Activated CD4-positive, alpha-beta T cell treated with anti-CD3 and anti-CD28 coated beads for 1 hour (primary cell): Measurements from ENCODE around the gene BORCS6.
A peak's percentile ranks its signal among the peaks of the same experiment; 100 is the strongest.
"Not testable (repeated sequence)": the region's sequence is repeated elsewhere in the genome, so short reads cannot be mapped to it uniquely, and the experiment has no call there.

Experiments
- DNase-seq: peaks from one replicate; pipeline ENCODE4 v3.0.0-alpha.2; 2020

Gene BORCS6

DNA sequence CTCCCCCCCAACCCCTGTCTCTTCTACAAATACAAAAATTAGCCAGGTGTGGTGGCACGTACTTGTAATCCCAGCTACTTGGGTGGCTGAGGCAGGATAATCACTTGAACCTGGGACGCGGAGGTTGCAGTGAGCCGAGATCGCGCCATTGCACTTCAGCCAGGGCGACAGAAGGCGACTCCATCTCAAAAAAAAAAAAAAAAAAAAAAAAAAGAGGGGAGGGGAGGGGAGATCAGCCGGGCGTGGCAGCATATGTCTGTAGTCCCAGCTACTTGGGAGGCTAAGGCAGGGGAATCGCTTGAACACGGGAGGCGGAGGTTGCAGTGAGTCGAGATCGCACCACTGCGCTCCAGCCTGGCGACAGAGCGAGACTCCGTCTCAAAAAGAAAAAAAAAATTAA is 19.8 kb downstream of the BORCS6 start:
- not testable (repeated sequence) for DNase-seq

DNA sequence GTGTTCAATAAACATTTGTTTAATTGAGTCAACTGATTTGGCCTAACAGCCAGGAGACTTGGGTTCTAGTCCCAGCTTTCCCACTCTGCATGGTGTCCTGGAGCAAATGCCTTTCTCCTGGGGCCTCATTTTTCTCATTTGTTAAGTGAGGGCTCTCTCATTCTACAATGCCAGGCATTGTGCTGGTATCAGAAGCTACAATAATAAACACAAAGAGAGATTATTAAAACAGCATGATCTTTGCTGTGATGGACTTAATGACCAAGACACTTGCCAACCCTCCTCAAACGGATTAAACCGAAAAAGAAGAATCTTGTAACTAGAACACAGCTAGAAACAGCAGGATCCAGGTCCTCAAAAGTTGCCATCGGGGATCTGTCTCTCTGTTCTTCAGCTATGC is 22.5 kb downstream of the BORCS6 start:
- no peak for DNase-seq

DNA sequence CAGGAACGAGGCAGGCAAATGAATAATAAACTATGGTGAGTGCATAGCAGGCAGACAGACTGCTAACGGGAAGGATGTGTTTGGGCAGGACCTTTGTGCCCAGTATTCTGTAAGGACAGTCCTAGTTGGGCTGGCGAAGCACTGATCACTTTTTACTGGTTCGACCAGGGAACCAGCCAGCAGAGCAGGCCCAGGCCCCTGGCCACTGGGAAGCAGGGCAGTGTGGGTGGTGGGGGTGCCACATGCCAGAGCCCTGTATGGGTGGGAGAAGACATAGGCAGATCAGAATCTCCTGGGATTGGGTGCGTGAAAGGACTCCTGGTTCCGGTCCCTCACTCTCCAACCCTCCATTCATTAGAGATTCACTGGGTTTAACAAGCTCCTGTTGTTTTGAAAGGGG is 23.2 kb downstream of the BORCS6 start:
- no peak for DNase-seq

DNA sequence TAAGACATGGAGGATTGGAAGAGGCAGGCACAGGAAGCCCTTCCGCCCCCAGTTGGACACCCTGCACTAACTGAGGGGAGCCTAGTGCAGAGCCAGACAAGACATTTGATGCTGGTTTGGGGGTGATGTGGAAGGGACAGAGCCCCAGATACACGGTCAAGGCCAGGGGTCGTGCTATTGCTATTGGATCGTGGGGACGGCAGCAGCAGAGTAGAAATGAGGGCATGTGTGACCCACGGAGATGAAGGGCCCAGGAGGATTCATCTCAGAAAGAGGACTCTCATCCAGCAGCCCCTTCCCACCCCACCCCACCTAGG is 25.2 kb downstream of the BORCS6 start:
- DNase-seq = no peak

DNA sequence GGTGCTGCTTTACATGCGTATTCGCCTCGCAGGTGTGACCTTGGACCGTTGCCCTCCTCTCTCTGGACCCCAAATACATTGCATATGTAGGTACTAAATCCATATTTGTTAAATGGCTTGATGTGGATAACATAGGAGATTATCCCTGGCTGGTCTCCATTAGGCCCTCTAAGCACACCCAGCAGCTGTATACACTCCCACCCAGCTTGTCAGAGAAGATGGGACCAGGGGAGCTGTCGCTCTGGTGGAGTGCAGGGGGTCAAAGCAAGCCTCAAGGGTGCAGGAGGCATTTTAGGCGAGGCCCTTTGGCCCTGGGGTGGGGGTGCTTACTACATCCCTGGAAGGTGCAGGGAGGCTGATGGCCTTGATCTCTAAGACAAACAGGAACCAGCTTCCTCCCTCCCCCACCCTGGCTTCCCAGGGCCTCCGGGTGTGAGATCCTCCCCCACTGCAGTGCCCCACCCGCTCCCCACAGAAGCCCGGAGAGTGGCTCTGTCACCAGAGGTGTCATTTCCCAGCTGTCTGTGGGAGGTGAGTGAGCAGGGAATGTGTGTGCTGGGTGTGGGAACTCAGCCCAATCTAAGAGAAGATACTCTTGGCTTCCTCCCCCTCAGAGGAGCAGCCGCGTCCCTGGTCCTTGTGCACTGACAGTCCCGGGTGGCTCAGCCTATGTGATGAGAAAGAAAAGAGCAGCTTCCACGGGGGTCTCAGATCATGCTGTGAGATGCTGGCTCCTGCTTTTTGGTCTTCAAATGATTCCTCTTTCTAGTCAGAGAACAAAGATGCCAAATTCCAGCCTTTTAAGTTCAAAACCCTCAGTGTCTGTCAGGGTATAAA is 25.8 kb downstream of the BORCS6 start:
- DNase-seq = no peak

DNA sequence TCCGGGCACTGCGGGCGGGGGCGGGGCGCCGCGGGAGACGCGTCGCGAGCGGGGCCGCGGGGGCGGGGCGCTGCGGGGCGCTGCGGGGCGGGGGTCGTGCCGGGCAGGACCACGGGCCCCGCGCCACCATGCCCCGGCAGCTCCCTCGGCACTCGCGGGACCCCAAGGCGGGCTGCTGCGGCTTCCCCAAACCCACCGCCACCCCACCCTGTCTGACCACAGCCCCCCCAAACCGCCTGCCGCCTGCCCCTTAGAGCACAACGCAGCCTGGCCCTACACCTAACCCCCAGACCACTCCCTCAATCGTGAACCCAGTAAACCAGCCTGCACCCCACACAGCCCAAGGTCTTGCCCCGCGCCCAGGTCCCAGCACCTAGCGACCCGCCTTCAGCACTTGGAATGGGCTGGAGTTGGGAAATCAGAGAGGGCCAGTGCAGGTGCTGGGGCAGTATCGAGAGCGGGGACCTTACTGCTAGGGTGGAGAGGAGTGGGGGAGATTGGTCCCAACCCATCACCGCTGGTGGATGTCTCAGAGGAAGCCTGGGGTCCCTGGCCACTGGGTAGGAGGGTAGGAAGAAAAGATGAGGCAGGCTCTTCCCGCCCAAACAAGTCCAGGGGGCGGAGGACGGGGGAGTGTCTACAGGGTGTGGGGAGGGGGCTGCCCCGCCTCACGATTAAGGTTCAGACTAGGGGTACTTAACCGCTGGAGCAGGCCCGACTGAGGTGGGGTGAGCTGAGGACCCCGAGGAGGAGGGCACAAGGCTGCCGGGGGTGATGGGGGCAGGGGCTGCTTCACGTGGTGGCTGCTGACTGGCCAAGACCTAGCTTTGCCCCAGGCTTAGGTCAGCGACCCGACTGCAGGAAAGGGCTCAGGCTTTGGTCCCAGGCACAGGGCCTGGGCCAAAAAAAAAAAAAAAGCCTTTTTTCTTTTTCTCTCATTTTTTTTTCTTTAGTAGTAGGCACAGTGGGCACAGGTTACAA is 26.7 kb downstream of the BORCS6 start:
- DNase-seq = no peak

DNA sequence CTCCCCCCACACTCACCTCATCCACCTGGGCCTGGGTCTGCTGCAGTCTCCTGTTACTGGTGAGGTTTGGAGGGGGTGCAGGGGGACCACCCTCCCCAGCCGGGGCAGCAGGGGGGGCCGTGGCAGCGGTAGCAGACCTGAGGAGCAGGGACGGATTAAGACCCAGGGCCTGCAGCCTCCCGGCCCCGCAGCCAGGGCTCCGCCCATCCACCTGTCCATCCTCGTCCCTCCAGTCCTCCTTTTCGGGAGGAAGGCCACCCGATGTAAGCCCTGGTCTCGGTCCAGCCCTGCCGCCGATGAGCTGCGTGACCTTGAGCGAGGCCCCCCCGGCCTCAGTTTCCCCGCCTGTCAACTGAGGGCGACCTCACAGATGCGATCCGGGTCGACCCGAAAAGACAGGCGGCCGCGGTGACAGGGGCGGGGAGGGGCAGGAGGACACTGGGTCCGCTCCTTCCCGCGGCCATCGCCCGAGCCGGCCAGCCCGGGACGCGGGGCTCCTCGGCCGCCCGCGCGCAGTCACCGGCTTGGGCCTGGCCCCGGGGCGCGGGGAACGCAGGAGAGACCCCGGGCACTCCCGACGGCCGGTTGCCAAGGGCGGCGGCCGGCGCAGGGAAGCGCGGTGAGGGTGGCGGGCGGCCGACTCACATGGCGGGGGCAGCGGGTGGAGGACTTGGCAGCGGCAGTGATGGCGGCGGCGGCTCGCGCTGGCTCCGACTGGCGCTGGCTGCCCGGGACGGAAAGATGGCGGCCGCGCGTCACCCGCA is 27.6 kb downstream of the BORCS6 start, which contains the start of gene VAMP2:
Gene VAMP2, minus strand, starts transcription at position 716 of the 764 bp plus-strand sequence. Its CDS starts 69 bp downstream, at position 647.
- DNase-seq = peak; percentile 79

DNA sequence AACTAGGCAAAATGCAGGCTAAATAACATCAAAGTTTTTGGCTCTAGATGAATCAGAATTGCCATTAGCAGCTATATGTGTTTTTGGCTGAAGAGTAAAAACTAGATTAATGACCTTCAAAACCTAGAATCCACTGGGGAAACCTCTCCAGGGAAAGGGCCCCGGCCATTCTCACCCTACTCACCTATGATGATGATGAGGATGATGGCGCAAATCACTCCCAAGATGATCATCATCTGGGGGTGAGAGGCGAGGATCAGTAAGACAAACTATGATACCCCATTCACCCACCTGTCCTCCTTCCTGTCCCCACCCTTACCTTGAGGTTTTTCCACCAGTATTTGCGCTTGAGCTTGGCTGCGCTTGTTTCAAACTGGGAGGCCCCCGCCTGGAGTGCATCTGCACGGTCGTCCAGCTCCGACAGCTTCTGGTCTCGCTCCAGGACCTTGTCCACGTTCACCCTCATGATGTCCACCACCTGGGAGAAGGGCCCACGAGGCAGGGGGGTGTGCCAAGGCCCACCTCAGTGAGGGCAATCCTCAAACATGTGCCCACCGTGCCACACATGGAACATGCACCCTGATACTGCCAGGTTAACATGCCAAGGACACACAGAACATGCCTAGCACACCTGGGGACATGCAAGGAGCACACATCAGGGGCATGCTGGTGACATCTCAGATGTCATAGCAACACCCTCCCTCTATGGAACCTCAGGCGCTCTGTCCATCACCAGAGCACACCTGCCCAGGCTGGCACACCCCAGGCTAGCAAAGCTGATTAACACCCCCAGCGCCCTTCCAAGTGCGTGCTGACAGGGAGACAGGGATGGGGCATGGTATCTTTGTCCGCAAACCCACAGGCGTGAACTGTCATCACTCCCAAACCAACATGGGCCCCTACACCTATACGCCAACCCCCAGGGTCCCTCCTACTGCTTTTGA is 28.4 kb downstream of the BORCS6 start:
- DNase-seq = no peak

DNA sequence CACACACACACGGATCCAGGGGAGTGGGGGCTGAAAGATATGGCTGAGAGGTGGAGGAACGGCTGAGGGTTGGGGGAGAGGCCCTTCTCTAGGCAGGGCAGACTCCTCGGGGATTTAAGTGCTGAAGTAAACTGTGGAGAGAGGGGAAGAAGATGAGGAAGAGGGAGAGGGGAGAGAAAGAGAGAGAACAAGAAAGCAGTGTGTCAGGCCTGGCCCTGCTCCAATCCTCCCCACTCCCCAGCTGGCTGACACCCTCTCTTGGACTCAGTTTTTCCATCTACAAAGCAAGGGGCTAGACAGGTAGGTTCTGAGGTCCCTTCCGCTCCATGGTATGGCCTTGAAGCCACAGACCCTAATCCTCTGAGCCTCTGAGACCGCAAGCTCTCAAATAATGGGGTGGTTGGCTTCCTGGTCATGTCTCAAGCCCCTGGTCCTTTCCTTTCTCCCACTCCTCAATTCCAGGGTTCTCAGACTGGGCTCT is 29.2 kb downstream of the BORCS6 start:
- DNase-seq = no peak

DNA sequence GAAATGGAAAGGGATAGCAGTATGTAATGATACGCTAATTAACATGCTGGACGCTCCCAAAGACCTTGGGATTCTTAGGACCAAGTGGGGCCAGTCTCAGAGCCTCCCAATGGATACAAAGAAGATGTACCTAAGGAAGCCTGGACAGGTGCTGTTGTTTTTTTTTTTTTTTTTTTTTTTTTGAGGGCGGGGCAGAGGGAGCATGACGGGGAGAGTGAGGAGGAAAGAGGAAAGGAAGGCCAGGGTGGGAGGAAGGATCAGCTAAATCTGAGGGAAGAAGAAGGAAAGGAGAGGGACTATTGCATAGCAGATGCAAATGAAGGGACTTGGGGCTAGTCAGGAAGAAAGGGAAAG is 29.8 kb downstream of the BORCS6 start:
- no peak for DNase-seq

DNA sequence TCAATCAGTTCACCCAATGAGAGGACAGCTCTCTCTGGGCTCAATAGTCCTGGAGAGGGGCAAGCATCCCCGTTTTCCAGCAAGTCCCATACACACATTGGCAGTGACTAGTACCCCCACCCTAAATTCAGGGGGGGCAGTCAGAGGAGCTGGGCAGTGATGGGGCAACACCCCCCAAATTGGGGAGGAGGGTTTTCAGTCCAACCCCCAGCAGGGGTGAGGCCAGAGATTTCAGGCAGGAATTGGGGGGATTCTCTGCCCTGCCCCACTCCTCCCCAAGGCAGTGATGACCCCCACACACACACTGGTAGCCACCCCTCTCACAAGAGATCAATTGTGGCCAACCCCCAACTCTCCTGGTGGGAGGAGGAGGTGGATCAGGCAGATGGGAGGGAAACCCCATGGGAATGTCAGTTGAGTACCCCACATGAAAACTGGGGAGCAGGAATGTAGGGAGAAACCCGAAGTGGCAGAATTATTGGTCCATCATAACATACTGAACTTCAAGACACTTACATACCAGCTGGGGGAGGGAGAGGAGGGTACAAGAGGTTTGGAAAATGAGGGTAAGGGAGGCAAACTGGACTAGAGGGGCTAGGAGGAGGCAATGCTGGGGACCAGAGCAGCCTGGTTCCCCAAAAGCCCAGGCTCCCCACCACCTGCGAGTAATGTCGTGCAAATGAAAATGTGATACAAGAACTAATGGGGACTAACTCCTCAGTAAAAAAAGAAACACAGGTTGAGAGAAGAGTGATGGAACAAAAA is 30.3 kb downstream of the BORCS6 start:
- DNase-seq = no peak

DNA sequence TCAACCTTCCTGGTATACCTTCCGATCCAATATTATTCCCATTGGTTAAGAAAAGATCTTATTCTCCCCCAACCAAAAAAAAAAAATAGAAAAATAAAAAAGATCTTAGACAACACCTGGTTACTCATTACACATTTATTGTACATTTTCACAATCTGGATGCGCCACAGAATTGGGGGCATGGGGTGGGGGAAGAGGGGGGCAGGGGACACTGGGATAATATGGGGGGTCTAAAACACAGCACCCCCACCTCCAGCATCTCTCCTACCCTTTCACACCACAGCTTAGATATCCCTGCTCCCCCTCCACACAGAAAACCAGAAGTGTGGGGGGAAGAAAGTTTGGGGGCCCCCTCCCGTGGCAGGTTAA is 31.0 kb downstream of the BORCS6 start:
- DNase-seq = no peak

DNA sequence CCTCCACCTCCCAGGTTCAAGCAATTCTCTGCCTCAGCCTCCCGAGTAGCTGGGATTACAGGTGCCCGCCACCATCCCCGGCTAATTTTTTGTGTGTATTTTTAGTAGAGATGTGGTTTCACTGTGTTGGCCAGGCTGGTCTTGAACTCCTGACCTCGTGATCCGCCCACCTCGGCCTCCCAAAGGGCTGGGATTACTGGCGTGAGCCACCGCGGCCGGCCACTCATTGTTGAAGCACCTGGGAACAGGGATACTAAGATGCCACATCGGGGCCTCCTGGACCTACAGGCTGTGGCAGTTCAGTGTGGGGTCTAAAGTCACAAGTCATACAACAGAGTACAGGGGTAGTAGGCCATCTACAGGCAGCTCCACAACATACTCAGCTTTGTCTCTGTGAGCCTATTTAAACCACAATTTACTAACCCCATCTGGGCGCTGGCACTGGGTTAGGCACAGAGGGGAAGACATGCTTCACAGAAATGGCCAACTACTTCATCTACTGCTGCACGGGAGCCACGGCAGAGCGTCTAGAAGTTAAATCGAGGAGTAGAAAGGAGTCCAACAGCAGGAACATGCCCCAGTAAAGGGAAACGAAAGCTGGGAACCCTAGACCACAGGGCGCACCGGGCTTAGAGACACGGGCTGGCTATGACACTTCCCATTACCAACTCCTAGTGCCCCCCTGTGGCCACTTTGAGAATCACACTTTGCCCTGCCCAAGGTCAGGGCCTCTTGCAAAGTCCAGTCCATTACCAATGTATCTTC is 31.5 kb downstream of the BORCS6 start:
- peak; percentile 70 for DNase-seq

DNA sequence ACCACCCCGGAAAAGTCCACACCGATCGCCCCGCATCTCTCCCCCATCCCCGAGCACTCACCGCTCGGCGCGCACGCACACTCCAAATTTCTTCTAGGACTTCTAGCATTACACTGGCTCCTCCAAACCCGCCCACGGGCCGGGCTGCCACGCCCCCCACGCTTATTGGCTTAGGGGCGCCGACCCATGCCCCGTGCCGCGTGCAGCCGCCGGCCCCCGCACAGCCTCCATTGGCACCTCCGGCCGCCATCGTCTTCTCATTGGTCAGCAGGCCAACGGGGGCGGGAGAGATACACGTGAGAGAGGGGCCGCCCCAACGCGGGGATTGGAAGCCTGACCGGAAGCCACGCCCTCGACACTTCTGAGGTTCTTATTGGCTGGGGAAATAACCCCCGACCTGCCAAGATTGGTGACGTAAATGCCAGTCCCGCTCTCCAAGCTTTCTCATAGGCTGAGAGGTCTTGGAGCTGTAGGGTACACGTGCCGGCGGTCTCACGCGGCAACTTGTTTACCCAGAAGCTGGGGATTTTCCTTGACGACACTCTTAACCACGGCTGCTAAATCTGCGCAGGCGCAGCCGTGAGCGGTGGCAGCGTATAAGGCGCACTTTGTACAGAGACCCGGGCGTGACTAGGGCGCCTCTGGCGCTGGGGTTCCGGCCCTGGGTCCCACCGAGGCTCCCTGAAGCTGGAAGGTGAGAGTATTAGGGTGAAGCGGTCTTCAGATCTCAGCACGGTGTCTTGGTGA is 33.6 kb downstream of the BORCS6 start:
- peak; percentile 100 for DNase-seq

DNA sequence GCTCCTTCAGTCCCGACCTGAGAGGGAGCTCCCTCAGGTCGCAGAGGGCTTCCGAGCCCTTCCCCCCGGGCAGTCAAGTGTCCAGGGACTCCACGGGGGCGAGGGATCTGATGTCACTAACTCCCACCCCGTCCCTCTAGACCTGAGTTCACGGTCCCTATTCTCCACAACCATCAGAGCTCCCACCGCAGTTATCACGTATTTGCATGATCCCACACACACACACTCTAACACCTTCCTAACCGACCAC is 34.1 kb downstream of the BORCS6 start:
- DNase-seq = no peak

DNA sequence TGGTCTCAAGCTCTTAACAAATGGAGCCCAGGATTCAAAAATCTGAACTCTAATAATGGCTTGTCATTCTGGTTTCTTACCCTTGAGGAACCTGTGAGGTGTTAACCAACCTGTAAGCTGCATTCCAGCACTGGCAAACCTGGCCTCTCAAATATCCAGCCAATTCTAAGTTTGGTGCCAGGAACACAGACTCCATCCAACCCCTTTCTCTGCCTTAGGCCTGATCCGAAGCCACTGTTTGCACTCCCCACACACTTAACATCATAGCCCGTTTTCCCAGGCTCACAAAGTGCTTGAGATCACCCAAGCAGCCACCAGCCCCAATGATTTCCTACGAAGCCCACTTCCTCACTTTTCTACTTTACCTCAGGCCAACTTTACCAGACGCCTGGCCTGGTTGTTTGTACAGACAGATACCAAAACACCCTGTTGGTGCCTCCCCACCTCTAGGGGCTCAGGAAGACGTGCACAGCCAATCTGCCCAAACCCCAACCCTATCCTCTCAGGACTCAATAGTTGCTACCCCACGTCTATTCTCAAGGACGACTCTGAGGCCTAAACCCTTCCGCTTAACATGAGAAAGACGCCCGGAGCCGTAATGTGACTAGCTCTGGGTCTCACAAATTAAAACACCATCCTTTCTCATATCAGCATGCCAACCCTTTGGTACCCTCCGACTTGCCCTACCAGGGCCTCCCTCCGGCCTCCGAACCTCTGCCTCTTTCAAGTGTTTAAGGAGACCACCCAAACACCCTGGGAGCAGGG is 34.6 kb downstream of the BORCS6 start:
- DNase-seq = no peak

DNA sequence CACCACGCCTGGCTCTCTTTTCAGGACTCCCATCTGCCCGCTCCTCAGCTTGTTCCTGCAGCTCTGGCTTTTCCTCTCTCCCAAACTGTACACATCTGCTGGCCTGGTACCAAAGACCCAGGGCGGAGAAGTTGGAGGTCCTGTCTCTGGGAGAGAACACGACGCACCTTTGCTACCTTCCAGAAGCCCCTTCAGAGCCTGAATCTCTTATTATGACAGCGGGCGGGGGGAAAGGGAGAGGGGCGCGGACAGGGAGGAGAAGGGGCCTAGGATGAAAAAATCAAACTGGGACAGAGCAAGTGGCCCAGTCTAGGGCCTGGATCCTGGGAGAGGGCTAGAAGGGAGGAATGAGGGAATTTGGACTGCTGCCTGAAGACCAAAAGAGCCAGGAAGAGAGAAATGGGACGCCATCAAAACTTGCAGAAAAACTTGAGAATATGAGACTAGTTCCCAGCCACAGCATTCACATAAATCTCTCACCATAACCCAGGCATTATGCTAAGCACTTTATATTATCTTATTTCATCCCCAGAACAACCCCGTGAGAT is 35.3 kb downstream of the BORCS6 start:
- DNase-seq = no peak

DNA sequence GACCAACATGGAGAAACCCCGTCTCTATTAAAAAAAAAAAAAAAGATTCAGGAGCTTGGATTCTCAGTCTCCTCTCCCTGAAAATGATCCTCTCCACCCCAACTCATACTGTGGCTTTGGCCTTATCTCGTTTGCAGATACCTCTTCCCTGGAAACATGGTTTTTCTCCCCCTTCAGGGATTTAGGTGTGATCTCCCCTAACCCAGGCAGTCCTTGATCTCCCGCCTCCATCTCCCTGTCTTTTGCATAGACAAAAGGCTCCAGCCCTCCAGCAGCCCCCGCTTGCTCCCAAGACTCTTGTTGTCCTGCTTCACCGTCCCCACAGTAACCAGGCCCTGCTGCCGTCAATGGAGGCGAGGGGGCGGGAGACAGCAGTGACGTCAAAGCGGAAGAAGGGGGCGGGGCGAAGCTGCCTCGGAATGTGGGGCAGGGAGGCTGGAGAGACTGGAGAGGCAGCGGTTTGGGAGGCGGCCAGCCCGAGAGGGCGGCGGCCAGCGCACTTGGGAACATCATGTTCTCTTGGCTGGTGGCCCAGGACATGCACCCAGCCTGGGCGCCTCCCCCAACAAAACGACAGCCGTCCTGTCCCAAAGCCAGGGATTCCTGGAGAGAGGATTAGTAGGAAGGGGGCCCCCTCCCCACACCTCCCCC is 35.9 kb downstream of the BORCS6 start:
- DNase-seq = peak; percentile 79
